GM21423 (cell line): Measurements from ENCODE around the gene ORC2.
"Not testable (repeated sequence)": the region's sequence is repeated elsewhere in the genome, so short reads cannot be mapped to it uniquely, and the experiment has no call there.

Experiments used
- ATAC-seq: cut with Tn5 transposase; IDR thresholded peaks from one replicate; pipeline ENCODE4 v1.9.1; 2021; ENCODE audit warnings: mild to moderate bottlenecking, moderate library complexity; ENCODE audit not compliant: unreplicated experiment

The ORC2 gene

GRCh38 chr2:200939832-200940231 is 23.6 kb downstream of the ORC2 start:
- no peak for ATAC-seq

- no peak for ATAC-seq
Observed at GRCh38 chr2:200930947-200931626, 32.4 kb downstream of the ORC2 start.

GRCh38 chr2:200929334-200930249 is 33.9 kb downstream of the ORC2 start:
- no peak for ATAC-seq

- ATAC-seq = no peak
Observed at GRCh38 chr2:200922439-200922838, 41.0 kb downstream of the ORC2 start.

GRCh38 chr2:200913654-200914053 is 49.8 kb downstream of the ORC2 start:
- ATAC-seq = no peak

GRCh38 chr2:200909958-200910357 is 53.5 kb downstream of the ORC2 start:
- no peak for ATAC-seq

DNA sequence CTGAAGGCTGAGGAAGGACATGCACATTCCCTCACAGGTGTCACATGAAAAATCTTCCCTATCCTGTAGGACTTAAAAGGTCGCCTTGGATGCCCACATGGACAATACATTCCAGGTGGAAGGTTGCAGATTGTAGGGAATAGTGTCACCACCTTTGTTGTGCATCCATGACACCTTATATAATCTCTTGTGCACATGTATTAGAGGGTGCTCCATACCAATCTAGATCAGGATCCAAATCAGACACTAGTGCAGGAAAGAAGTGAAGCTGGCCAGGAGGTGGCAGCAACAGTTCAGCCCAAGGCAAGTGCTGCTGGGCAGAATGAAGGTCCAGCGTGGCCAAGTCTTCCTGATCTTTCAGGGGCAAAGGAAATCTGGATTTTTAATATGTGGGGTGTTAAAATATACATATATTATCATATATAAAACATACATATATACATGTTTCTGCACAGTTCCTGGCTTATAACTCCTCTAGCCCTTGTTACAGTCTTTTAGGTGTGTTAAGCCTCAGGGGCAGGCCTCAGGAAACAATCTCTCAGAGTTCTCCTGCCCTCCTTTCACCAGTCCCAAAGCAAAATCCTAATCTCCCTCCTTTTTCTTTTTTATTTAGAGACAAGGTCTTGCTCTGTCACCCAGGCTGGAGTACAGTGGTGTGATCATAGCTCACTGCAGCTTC is 57.7 kb downstream of the ORC2 start:
- ATAC-seq = peak; percentile 53

GRCh38 chr2:200901459-200902072 is 61.9 kb downstream of the ORC2 start:
- peak; percentile 97 for ATAC-seq

DNA sequence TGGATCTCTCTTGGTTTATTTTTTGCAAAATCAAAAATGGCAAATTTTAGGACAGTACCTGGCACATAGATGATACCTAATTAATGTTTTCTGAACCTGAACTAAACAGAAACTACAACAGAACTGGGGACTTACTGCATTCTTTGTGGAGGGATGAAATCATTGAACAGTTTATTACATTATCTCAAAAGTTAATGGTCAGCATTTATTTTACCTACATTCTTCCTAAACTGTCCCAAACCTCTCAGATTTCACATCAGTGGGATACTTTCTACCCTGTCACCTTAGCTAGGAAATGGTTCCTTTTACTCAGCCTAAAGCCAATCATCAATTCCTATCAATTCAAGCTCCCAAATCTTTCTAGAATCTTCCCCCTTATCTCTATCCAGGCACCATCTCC is 64.0 kb downstream of the ORC2 start:
- ATAC-seq = no peak

- peak; percentile 87 for ATAC-seq
Observed at GRCh38 chr2:200888704-200889625, 74.5 kb downstream of the ORC2 start, which contains the start of the genes NIF3L1 and PPIL3. Gene NIF3L1, plus strand, starts transcription at chr2:200889371. Its CDS starts 2,573 bp downstream, at chr2:200891944. Gene PPIL3, minus strand, starts transcription at chr2:200889077. Its CDS starts 1,462 bp downstream, at chr2:200887615.

DNA sequence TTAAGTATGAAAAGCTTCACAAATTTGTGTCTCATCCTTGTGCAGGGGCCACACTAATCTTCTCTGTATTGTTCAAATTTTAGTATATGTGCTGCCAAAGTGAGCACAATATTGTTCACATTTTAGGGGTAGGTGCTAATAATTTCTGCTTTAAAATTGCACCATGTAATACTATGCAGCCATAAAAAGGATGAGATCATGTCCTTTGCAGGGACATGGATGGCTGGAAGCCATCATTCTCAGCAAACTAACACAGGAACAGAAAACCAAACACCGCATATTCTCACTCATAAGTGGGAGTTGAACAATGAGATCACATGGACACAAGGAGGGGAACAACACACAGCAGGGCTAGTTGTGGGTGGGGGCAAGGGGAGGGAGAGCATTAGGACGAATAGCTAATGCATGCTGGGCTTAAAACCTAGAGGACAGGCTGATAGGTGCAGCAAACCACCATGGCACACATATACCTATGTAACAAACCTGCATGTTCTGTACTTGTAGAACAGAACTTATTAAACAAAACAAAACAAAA is 81.7 kb downstream of the ORC2 start:
- not testable (repeated sequence) for ATAC-seq

DNA sequence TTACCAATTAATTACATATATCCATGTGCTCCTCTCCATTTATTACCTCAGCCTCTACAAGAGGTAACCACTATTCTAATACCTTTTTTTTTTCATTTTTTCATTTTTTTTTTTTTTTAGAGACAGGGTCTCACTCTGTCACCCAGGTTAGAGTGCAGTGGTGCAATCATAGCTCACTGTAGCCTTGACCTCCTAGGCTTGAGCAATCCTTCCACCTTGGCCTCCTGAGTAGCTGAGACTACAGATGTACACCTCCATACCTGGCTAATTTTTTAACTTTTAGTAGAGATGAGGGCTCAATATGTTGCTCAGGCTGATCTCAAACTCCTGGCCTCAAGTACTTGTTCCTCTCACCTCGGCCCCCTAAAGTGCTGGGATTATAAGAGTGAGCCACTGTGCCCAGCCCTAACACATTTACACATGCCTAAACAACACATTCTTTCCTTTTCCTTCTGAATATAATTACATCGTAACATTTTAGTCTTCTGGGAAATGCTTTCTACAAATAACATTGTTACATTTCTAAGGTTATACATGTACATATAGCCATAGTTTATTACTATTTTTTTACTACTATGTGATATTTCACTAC is 85.1 kb downstream of the ORC2 start:
- ATAC-seq = no peak

DNA sequence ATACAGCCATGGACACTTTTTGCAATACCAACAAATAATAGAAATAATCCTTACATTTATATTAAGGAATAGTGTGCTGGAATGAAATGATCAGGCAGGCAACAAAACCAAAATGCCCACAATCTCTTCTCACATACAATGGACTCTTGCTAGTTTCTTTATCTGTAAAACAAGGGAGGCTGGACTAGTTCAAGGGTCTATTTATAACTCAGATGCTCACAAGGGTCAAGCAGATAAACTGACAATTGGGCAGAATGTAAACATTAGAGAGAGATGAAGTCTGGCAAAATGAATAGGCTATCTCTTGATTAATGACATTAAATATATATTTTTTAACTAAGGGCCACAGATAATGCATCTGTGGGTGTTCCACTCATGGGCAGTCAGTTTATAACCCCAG is 86.0 kb downstream of the ORC2 start:
- ATAC-seq = no peak

DNA sequence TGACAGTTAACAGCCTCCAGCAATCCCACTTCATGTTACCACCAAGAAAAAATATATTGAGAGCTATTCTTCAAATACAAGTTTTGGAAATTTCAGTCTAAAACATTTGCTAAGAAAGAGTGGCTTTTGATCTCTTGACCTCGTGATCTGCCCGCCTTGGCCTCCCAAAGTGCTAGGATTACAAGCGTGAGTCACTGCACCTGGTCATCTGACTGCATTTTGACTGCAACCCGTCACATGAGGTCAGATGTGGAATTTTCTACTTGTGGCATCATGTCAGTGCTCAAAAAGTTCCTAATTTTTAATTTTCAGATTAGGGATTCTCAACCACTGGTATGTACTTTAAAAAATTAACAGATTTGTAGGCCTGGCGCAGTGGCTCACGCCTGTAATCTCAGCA is 89.9 kb downstream of the ORC2 start:
- no peak for ATAC-seq

DNA sequence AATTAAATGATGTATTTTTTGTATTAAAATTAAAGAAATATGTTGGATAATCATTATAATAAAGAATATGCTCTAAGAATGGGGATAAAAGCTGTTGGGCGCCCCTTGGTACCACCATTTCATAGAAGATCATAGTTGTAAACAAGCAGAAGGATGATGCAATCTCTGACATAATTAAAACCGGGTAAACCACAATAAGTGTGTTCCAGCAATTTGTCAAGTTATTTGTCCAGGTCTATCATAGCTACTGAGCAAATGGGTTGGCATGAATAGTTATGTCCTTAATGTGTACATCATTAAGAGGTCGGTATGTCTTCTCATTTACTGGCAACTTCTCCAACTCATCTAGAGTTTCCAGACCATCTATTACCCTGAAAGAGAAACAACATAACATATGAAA is 92.3 kb downstream of the ORC2 start:
- no peak for ATAC-seq

DNA sequence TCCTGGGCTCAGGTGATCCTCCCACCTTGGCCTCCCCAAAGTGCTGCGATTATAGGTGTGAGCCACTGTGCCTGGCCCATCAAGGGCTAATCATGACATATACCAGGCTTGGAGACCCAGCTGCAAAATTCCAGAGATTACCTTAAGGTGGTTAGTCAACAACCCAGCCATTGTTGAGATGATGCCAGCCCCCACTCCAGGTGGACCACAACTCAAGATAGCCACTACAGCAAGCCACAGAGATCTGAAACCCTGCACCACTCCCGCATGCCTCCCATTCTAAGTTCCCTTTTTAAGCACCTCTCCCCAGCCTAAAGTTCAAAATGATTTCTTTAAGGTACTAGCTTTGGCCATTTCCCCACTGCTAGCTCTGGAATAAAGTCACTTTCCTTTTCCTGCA is 94.4 kb downstream of the ORC2 start:
- ATAC-seq = no peak

DNA sequence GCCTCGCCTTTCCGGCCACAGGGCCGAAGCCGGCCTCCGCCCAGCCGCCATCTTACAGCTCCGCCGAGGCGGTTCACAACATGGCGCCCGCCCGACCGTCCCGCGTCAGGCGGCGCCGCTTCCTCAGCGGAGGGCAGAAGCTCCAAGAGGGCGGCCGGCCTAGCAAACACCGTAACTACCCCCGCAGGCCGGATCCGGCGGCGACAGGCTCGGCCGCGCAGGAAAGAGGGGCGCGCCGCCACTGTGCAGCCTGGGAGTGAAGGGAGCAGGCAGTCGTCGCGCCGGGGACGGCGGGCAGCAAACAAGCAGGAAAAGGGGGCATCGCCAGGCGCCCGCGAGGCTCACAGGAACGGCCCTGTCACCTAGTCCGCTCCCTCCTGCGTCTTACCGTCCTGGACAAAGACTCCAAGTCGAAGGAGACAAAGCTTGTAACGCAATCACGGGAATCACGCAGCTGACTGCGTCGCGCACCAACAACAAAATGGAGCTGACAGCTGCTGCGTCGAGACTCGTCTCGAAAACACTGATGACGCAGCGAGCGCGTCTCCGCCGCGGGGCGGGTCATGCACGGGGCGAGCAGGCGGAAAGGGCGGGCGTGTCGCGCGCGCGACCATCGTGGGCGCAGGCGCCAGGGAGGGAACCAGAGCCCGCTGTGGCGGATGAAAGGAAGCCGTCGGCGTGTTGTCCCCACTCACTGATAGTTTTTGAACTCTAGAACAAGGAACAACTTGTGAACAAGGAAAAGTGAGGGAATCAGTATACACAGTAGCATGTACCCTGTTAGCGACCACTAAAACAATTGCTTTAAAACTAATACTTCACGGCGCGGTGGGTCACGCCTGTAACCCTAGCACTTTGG is 99.1 kb downstream of the ORC2 start, which contains the start of gene CLK1:
TSS of gene CLK1 (minus strand) at position 483 of the 859 bp plus-strand sequence. CDS start 2,796 bp downstream, outside the sequence.
- peak; percentile 85 for ATAC-seq

DNA sequence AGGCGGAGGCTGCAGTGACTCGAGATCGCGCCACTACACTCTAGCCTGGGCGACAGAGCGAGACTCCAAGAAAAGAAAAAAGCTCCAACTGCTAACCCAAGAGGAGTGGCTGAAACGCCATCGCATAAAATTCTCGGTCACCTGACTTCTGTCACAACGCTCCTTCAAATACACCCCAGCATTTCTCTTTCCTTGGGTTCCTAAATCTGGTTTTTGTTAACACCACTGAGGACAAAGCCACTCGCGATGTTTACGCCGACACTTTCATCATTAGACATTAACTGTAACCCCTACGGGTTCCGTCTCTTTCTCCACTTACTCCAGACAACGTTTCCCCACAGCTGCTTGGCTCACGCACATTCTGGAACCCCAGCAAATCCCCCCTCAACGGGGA is 99.7 kb downstream of the ORC2 start:
- ATAC-seq = no peak
